ENCODE measurements around the gene C2orf68.

DNA sequence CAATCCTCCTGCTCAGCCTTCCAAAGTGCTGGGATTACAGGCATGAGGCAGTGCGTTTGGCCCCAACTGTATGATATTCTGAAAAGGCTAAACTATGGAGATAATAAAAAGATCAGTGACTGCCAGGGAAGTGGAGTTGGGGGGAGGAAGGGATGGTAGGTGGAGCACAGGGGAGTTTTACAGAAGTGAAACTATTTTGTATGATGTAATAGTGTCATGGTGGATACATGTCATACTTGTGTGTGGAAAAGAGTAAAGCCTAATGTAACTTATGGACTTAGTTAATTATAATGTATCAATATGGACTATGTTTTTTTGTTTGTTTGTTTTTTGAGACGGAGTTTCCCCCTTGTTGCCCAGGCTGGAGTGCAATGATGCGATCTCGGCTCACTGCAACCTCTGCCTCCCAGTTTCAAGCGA, 47.7 kb downstream of the C2orf68 start:
- TF ChIP-seq EZH2phosphoT487 (IDR thresholded peaks at IDR 0.05; ENCODE audit: borderline replicate concordance, low read depth, low read length): no peak
- TF ChIP-seq, protein P1, sequence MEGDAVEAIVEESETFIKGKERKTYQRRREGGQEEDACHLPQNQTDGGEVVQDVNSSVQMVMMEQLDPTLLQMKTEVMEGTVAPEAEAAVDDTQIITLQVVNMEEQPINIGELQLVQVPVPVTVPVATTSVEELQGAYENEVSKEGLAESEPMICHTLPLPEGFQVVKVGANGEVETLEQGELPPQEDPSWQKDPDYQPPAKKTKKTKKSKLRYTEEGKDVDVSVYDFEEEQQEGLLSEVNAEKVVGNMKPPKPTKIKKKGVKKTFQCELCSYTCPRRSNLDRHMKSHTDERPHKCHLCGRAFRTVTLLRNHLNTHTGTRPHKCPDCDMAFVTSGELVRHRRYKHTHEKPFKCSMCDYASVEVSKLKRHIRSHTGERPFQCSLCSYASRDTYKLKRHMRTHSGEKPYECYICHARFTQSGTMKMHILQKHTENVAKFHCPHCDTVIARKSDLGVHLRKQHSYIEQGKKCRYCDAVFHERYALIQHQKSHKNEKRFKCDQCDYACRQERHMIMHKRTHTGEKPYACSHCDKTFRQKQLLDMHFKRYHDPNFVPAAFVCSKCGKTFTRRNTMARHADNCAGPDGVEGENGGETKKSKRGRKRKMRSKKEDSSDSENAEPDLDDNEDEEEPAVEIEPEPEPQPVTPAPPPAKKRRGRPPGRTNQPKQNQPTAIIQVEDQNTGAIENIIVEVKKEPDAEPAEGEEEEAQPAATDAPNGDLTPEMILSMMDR (conservative IDR thresholded peaks at IDR 0.05; ENCODE audit: low read length): no peak
